B cell (primary cell): ENCODE data around the gene DBNDD2. TPM values are rescaled to one million over a fixed set of nuclear protein-coding genes. Genes with fewer than 3 reads are reported as not detected.

ENCODE experiments used
- ATAC-seq: fragments of 200-7000 bp; cut with Tn5 transposase; one replicate; pipeline ENCODE4 v1.10.0; 2021; ENCODE audit warnings: low read depth, mild to moderate bottlenecking, moderate number of reproducible peaks, moderate library complexity
- CTCF ChIA-PET: fragments of 350-600 bp; sonication (Branson Sonifier 250); formaldehyde crosslinking; loops from one replicate; lab custom pipeline; 2021; ENCODE audit warnings: antibody characterized with exemption, inconsistent platforms; lab: Charles Lee
- POLR2A ChIA-PET: fragments of 350-600 bp; sonication (Branson Sonifier 250); formaldehyde crosslinking; loops from one replicate; lab custom pipeline; 2021; ENCODE audit warnings: antibody characterized with exemption; lab: Charles Lee
- DNase-seq: peaks from one replicate; pipeline ENCODE4 v3.0.0; 2013
- H2AFZ ChIP-seq: 2 replicates; pipeline ENCODE4 v1.6.1; 2012; ENCODE audit warnings: mild to moderate bottlenecking, low read depth, low read length; ENCODE audit not compliant: insufficient read depth, poor library complexity, severe bottlenecking
- H3K27ac ChIP-seq, 2 donors: 1 replicate in 1 of 2; 2 replicates in 1 of 2; pipeline ENCODE4 v1.5.1; 2012 to 2013; ENCODE audit warnings: low read length in 2 of 2, mild to moderate bottlenecking in 2 of 2, moderate library complexity in 1 of 2
- H3K27me3 ChIP-seq, 4 experiments: fragments of 200-600 bp in 1 of 4; sonication (generic) in 1 of 4; replicated peaks in 1 of 4; 1 replicate in 2 of 4; 2 replicates in 2 of 4; pipeline versions ENCODE4 v1.6.1 to v1.7.0; 2013 to 2016; ENCODE audit warnings: low read length in 3 of 4, mild to moderate bottlenecking in 2 of 4, mixed read lengths in 1 of 4, moderate library complexity in 1 of 4; ENCODE audit not compliant: insufficient read depth in 4 of 4, control insufficient read depth in 3 of 4; ENCODE audit errors: control extremely low read depth in 1 of 4
- H3K36me3 ChIP-seq, 2 experiments: replicated peaks in 1 of 2; 1 replicate in 1 of 2; 2 replicates in 1 of 2; pipeline versions ENCODE4 v1.6.1 to v1.7.1; 2013; ENCODE audit warnings: low read length in 1 of 2; ENCODE audit not compliant: insufficient read depth in 2 of 2, control insufficient read depth in 1 of 2; ENCODE audit errors: control extremely low read depth in 1 of 2, extremely low read depth in 1 of 2
- H3K4me1 ChIP-seq, 2 donors: fragments of 200-600 bp in 1 of 2; sonication (generic) in 1 of 2; 1 replicate in 1 of 2; 2 replicates in 1 of 2; pipeline versions ENCODE4 v1.5.1 to v1.6.1; 2013 to 2017; ENCODE audit warnings: low read length in 2 of 2; ENCODE audit not compliant: control insufficient read depth in 2 of 2, insufficient read depth in 2 of 2
- H3K4me2 ChIP-seq: replicated peaks from 2 replicates; pipeline ENCODE3; 2012; ENCODE audit warnings: mild to moderate bottlenecking, low read depth, low read length; ENCODE audit not compliant: poor library complexity, severe bottlenecking
- H3K4me3 ChIP-seq, 5 experiments: fragments of 200-600 bp in 1 of 5; sonication (generic) in 1 of 5; 1 replicate in 3 of 5; 2 replicates in 2 of 5; pipeline versions ENCODE4 v1.5.1 to v1.7.0; 2011 to 2016; ENCODE audit warnings: low read length in 4 of 5, mild to moderate bottlenecking in 4 of 5, low read depth in 2 of 5, control low read depth in 1 of 5, moderate library complexity in 1 of 5; ENCODE audit not compliant: insufficient read depth in 1 of 5; ENCODE audit errors: control extremely low read depth in 1 of 5, extremely low read depth in 1 of 5
- H3K79me2 ChIP-seq: fragments of 200-600 bp; sonication (generic); one replicate; pipeline ENCODE4 v1.6.0; 2016; ENCODE audit warnings: low read length; ENCODE audit not compliant: control insufficient read depth, insufficient read depth
- H3K9ac ChIP-seq: fragments of 200-600 bp; sonication (generic); 2 replicates; pipeline ENCODE4 v1.6.1; 2017; ENCODE audit warnings: mild to moderate bottlenecking, low read length, moderate library complexity
- H3K9me3 ChIP-seq, 3 donors: one replicate each; pipeline versions ENCODE4 v1.6.1 to v1.7.1; 2013; ENCODE audit warnings: low read length in 2 of 3; ENCODE audit not compliant: control insufficient read depth in 2 of 3, insufficient read depth in 1 of 3; ENCODE audit errors: control extremely low read depth in 1 of 3
- H4K20me1 ChIP-seq: 2 replicates; pipeline ENCODE4 v1.6.0; 2012; ENCODE audit warnings: mild to moderate bottlenecking, low read length; ENCODE audit not compliant: insufficient read depth, control insufficient read depth, poor library complexity, severe bottlenecking
- H3K27ac Mint-ChIP-seq: one replicate; pipeline ENCODE4 v1.8.0; 2021; ENCODE audit warnings: mixed read lengths
- H3K27me3 Mint-ChIP-seq: one replicate; pipeline ENCODE4 v1.8.0; 2021; ENCODE audit warnings: mixed read lengths
- H3K4me1 Mint-ChIP-seq: one replicate; pipeline ENCODE4 v1.8.0; 2021; ENCODE audit warnings: mixed read lengths
- H3K4me3 Mint-ChIP-seq: one replicate; pipeline ENCODE4 v1.8.0; 2021; ENCODE audit warnings: mixed read lengths
- H3K9me3 Mint-ChIP-seq: one replicate; pipeline ENCODE4 v1.8.0; 2022; ENCODE audit warnings: mixed read lengths; ENCODE audit not compliant: insufficient read depth
- CTCF ChIP-seq: fragments of 200-600 bp; IDR thresholded peaks from one replicate; pipeline ENCODE4 v1.8.0; 2022; ENCODE audit warnings: antibody characterized with exemption, mild to moderate bottlenecking
- EZH2 ChIP-seq: IDR thresholded peaks from 2 replicates; pipeline ENCODE4 v1.6.1; 2012; ENCODE audit warnings: borderline replicate concordance, low read depth, mild to moderate bottlenecking, moderate library complexity, low read length; ENCODE audit not compliant: insufficient read depth, poor library complexity, severe bottlenecking
- WGBS: methylation state at CpG from one replicate; pipeline ENCODE4 v1.1.5; 2013; ENCODE audit warnings: missing lambda C conversion rate; ENCODE audit not compliant: insufficient coverage; 5-methylcytosine and 5-hydroxymethylcytosine counted together
- intact Hi-C: fragments of 100-400 bp; cut with micrococcal nuclease; formaldehyde crosslinking; loops from one replicate; pipeline ENCODE4 v1.10.0; 2022
- polyA plus RNA-seq: library from polyadenylated mRNA; depleted of rRNA; stranded (reverse); fragments of >200 nt; gene quantifications from 2 replicates; pipeline ENCODE4 v1.2.3, GENCODE V29; 2012
- total RNA-seq, 2 donors: library from RNA; stranded (reverse); fragments of 120-200 nt in 1 of 2; gene quantifications; 1 replicate in 1 of 2; 2 replicates in 1 of 2; pipeline versions ENCODE4 v1.2.3 to v1.2.4, GENCODE V29; 2013 to 2022

The DBNDD2 gene
- total and polyA plus RNA-seq, 2 donors (not counting 1 experiment from before 2014, with no cell fraction given): 3.1 to 3.6 TPM

GRCh38 chr20:45402946-45403345 is 5.1 kb upstream of the DBNDD2 start:
- Mint-ChIP-seq H3K27ac (no peak overlapping the region), H3K9me3 (peaks cover 12% of the 10 kb centered on the region), H3K27me3 (peaks cover 6% of the 10 kb centered on the region), H3K4me1 (peaks cover 19% of the 10 kb centered on the region), H3K4me3 (no peak overlapping the region)
- Histone ChIP-seq H3K4me3 (no peak overlapping the region), H4K20me1 (no peaks in the 10 kb centered on the region), H3K4me2 (no peak overlapping the region), H3K36me3 (no peaks in the 10 kb centered on the region), H3K9ac (no peak overlapping the region), H3K9me3 (peaks cover 0 to 20% (median 15%) of the 10 kb centered on the region in 3 donors), H3K27ac (no peak overlapping the region), H3K27me3 (no peaks in the 10 kb centered on the region), H2AFZ (no peak overlapping the region), H3K79me2 (peaks cover 9% of the 10 kb centered on the region), H3K4me1 (peaks cover 12 to 22% of the 10 kb centered on the region in 2 donors)
- CTCF ChIA-PET: interaction anchor here (1.0 kb wide), 2 partner anchors 29 to 33 kb away, joined by 4 to 7 read pairs; no protein-coding TSS in a partner anchor
- DNase-seq: no peak
- POLR2A ChIA-PET: no interaction called here
- intact Hi-C loops: no loop called here
- TF ChIP-seq CTCF (no peak), EZH2 (no peak)
- no peak for ATAC-seq
- no CpG with 5 or more reads among the region's 1 CpG for WGBS

GRCh38 chr20:45404438-45404837 is 3.7 kb upstream of the DBNDD2 start:
- intact Hi-C loops: no loop called here

More at GRCh38 chr20:45404438-45404837, 3.7 kb upstream of the DBNDD2 start:
- H3K27me3 ChIP-seq: no peaks in the 10 kb centered on the region
- POLR2A ChIA-PET: no interaction called here
- no peaks in the 10 kb centered on the region for H4K20me1 ChIP-seq
- no peak overlapping the region for H2AFZ ChIP-seq
- H3K79me2 ChIP-seq: peaks cover 9% of the 10 kb centered on the region
- H3K9me3 Mint-ChIP-seq: peaks cover 10% of the 10 kb centered on the region
- H3K4me2 ChIP-seq: no peak overlapping the region
- TF ChIP-seq EZH2: no peak
- no peak for TF ChIP-seq CTCF
- H3K4me1 Mint-ChIP-seq: peaks cover 30% of the 10 kb centered on the region
- H3K4me3 Mint-ChIP-seq: peak overlapping the region; percentile 85
- no peak for DNase-seq
- H3K4me3 ChIP-seq: no peak overlapping the region
- no peak overlapping the region for H3K9ac ChIP-seq
- no peak for ATAC-seq
- H3K27me3 Mint-ChIP-seq: peaks cover 6% of the 10 kb centered on the region
- H3K27ac ChIP-seq: no peak overlapping the region
- WGBS: no CpG with 5 or more reads among the region's 1 CpG
- CTCF ChIA-PET: interaction anchor here (1.1 to 5.1 kb wide), 7 partner anchors 9 to 42 kb away, joined by 3 to 22 read pairs (median 4); partner anchors contain the start of gene SYS1
- peaks cover 0 to 20% (median 15%) of the 10 kb centered on the region in 3 donors for H3K9me3 ChIP-seq
- no peaks in the 10 kb centered on the region for H3K36me3 ChIP-seq
- peak overlapping the region; percentile 64 for H3K27ac Mint-ChIP-seq
- H3K4me1 ChIP-seq: peaks cover 17 to 33% of the 10 kb centered on the region in 2 donors
